Esophagus muscularis mucosa (tissue), 4 donors: ENCODE results near the gene TIGD4. TPM values are rescaled to one million over a fixed set of nuclear protein-coding genes. Genes with fewer than 3 reads are reported as not detected.

Source experiments
- DNase-seq: peaks from one replicate; pipeline ENCODE4 v3.0.0-alpha.2; 2017; ENCODE audit errors: extremely low spot score
- H3K27ac ChIP-seq, 4 donors: fragments of 200-600 bp; sonication (generic); replicated peaks in 1 of 4; 1 replicate in 3 of 4; 2 replicates in 1 of 4; pipeline ENCODE4 v1.5.1; 2016 to 2019; ENCODE audit warnings: mild to moderate bottlenecking in 1 of 4
- H3K27me3 ChIP-seq, 4 donors: fragments of 200-600 bp; sonication (generic); one replicate each; pipeline versions ENCODE4 v1.5.1 to v1.6.0; 2016 to 2019
- H3K36me3 ChIP-seq, 4 donors: fragments of 200-600 bp; sonication (generic); one replicate each; pipeline ENCODE4 v1.5.1; 2016 to 2019
- H3K4me1 ChIP-seq, 4 donors: fragments of 200-600 bp; sonication (generic); one replicate each; pipeline ENCODE4 v1.5.1; 2016 to 2019
- H3K4me3 ChIP-seq, 4 donors: fragments of 200-600 bp; sonication (generic); 1 replicate in 2 of 4; 2 replicates in 2 of 4; pipeline ENCODE4 v1.5.1; 2016 to 2019; ENCODE audit warnings: mild to moderate bottlenecking in 4 of 4, moderate library complexity in 1 of 4
- H3K9me3 ChIP-seq, 4 donors: fragments of 200-600 bp; sonication (generic); 1 replicate in 3 of 4; 2 replicates in 1 of 4; pipeline ENCODE4 v1.5.1; 2016 to 2019
- EP300 ChIP-seq: sonication (generic); formaldehyde crosslinking; IDR thresholded peaks from one replicate; pipeline ENCODE4 v1.6.1; 2017; ENCODE audit warnings: antibody characterized with exemption
- POLR2A ChIP-seq: fragments of 450-650 bp; IDR thresholded peaks from one replicate; pipeline ENCODE4 v1.6.1; 2017; ENCODE audit warnings: antibody characterized with exemption, moderate library complexity, mild to moderate bottlenecking, low read depth
- POLR2AphosphoS5 ChIP-seq, 2 donors: sonication (generic); formaldehyde crosslinking; IDR thresholded peaks; one replicate each; pipeline ENCODE4 v1.6.1; 2017; ENCODE audit warnings: antibody characterized with exemption in 2 of 2
- WGBS: methylation state at CpG from one replicate; pipeline ENCODE4 v1.1.5; 2018; 5-methylcytosine and 5-hydroxymethylcytosine counted together
- intact Hi-C: fragments of 100-400 bp; cut with DNase I; formaldehyde crosslinking; loops from one replicate; pipeline ENCODE4 v1.15.1; 2023
- total RNA-seq, 4 donors: library from RNA; depleted of rRNA; stranded (reverse); fragments of >200 nt; gene quantifications; one replicate each; pipeline versions ENCODE4 v1.1.0 to v1.2.1, GENCODE V29; 2016
- TF ChIP-seq, protein P1 (sequence below), 3 experiments: fragments of 200-600 bp in 2 of 3; fragments of 450-650 bp in 1 of 3; sonication (generic) in 2 of 3; IDR thresholded peaks; one replicate each; pipeline ENCODE4 v1.5.1; 2017 to 2019; ENCODE audit warnings: antibody characterized with exemption in 3 of 3, mild to moderate bottlenecking in 2 of 3, moderate library complexity in 1 of 3

The TIGD4 gene
- total RNA-seq, 4 donors from 2014 or later: 0.17 to 0.52 (median 0.37) TPM

GRCh38 chr4:152777488-152777887, 2.0 kb downstream of the TIGD4 start:
- Histone ChIP-seq H3K27ac (no peak overlapping the region), H3K4me3 (no peak overlapping the region), H3K27me3 (no peaks in the 10 kb centered on the region), H3K36me3 (no peaks in the 10 kb centered on the region), H3K9me3 (no peaks in the 10 kb centered on the region), H3K4me1 (peaks cover 20 to 32% (median 27%) of the 10 kb centered on the region in 4 donors)
- intact Hi-C loops: no loop called here
- 88% methylated on average over 1 of the region's 1 CpG for whole genome bisulfite sequencing
- no peak for DNase-seq
- TF ChIP-seq EP300 (no peak), POLR2AphosphoS5 (IDR thresholded peaks at IDR 0.05) (no peak), POLR2A (no peak)
- TF ChIP-seq, protein P1, sequence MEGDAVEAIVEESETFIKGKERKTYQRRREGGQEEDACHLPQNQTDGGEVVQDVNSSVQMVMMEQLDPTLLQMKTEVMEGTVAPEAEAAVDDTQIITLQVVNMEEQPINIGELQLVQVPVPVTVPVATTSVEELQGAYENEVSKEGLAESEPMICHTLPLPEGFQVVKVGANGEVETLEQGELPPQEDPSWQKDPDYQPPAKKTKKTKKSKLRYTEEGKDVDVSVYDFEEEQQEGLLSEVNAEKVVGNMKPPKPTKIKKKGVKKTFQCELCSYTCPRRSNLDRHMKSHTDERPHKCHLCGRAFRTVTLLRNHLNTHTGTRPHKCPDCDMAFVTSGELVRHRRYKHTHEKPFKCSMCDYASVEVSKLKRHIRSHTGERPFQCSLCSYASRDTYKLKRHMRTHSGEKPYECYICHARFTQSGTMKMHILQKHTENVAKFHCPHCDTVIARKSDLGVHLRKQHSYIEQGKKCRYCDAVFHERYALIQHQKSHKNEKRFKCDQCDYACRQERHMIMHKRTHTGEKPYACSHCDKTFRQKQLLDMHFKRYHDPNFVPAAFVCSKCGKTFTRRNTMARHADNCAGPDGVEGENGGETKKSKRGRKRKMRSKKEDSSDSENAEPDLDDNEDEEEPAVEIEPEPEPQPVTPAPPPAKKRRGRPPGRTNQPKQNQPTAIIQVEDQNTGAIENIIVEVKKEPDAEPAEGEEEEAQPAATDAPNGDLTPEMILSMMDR (IDR thresholded peaks at IDR 0.05): no peak

- TF ChIP-seq EP300: no peak
- TF ChIP-seq POLR2A: no peak
- no peak for TF ChIP-seq POLR2AphosphoS5 (IDR thresholded peaks at IDR 0.05)
- TF ChIP-seq, protein P1 (IDR thresholded peaks at IDR 0.05): no peak
- DNase-seq: no peak
- no peak overlapping the region for H3K4me3 ChIP-seq
- no peaks in the 10 kb centered on the region for H3K36me3 ChIP-seq
- intact Hi-C loops: no loop called here
- no peaks in the 10 kb centered on the region for H3K9me3 ChIP-seq
- H3K27me3 ChIP-seq: no peaks in the 10 kb centered on the region
- peaks cover 14 to 20% (median 17%) of the 10 kb centered on the region in 4 donors for H3K4me1 ChIP-seq
- no peak overlapping the region for H3K27ac ChIP-seq
Observed at GRCh38 chr4:152776352-152776751, 3.2 kb downstream of the TIGD4 start.

DNA sequence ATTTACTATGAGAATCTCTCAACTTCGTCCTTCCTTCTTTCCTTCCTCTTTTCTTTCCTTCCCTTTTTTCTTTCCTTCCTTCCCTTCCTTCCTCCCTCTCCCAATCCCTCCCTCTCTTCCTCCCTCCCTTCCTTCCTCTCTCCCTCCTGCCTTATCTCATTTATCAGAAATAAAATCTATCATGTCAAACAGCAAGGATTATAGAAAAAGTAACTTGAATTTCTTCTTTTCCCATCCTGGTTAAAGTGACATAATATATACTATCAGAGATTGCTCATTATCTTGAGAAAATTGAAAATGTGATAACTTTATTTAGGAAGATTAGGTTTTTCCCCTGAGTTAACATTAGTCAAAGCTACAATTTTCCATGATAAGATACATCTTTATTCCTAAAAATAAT, 5.6 kb downstream of the TIGD4 start:
- Histone ChIP-seq H3K27me3 (no peaks in the 10 kb centered on the region), H3K27ac (no peak overlapping the region)

DNA sequence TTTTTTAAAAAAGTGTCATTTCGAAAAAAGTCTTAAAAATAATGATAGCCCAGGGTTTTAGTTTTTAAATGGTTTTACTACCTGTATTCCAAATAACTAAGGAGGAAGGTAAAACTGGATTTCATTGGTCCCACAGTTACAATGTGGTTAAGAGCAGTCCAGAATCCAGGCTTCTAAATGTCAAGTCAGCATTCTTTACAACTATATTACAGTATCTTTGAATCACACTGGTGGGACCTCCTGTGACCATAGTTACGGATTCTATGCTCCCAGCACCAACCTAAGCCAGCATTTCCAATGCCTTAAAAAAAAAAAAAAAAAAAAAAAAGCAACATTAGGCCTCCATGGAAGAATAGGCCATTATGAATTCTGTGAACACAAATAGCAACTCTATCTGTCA, 6.2 kb downstream of the TIGD4 start:
- WGBS: 100% methylated on average over 2 of the region's 2 CpGs
- intact Hi-C loops: no loop called here
- TF ChIP-seq, protein P1 (IDR thresholded peaks at IDR 0.05): no peak
- TF ChIP-seq POLR2AphosphoS5 (IDR thresholded peaks at IDR 0.05) (no peak), EP300 (no peak), POLR2A (no peak)

More for the DNA sequence above, 5.6 kb downstream of the TIGD4 start:
- no peak overlapping the region for H3K4me3 ChIP-seq
- 63% methylated on average over 1 of the region's 1 CpG for WGBS
- no peak for TF ChIP-seq EP300
- TF ChIP-seq POLR2AphosphoS5 (IDR thresholded peaks at IDR 0.05): no peak
- TF ChIP-seq POLR2A: no peak
- TF ChIP-seq, protein P1 (IDR thresholded peaks at IDR 0.05): no peak
- peaks cover 5 to 8% (median 6%) of the 10 kb centered on the region in 4 donors for H3K4me1 ChIP-seq
- no peak for DNase-seq
- H3K36me3 ChIP-seq: no peaks in the 10 kb centered on the region
- intact Hi-C loops: no loop called here
- H3K9me3 ChIP-seq: no peaks in the 10 kb centered on the region

More for the DNA sequence above, 6.2 kb downstream of the TIGD4 start:
- Histone ChIP-seq H3K27me3 (no peaks in the 10 kb centered on the region), H3K9me3 (no peaks in the 10 kb centered on the region), H3K4me1 (peaks cover 0 to 2% (median under 1%) of the 10 kb centered on the region in 4 donors), H3K27ac (no peak overlapping the region), H3K36me3 (no peaks in the 10 kb centered on the region), H3K4me3 (no peak overlapping the region)
- no peak for DNase-seq
